Diencephalon (tissue), 1 donor: ENCODE measurements around the gene HBG1. TPM values are rescaled to one million over a fixed set of nuclear protein-coding genes. Genes with fewer than 3 reads are reported as not detected.

Experiments
- total RNA-seq: library from RNA; depleted of rRNA; stranded (reverse); fragments of >200 nt; gene quantifications from one replicate; pipeline ENCODE4 v1.2.3, GENCODE V29; 2014

Gene HBG1
- total RNA-seq = 3.5 TPM

DNA sequence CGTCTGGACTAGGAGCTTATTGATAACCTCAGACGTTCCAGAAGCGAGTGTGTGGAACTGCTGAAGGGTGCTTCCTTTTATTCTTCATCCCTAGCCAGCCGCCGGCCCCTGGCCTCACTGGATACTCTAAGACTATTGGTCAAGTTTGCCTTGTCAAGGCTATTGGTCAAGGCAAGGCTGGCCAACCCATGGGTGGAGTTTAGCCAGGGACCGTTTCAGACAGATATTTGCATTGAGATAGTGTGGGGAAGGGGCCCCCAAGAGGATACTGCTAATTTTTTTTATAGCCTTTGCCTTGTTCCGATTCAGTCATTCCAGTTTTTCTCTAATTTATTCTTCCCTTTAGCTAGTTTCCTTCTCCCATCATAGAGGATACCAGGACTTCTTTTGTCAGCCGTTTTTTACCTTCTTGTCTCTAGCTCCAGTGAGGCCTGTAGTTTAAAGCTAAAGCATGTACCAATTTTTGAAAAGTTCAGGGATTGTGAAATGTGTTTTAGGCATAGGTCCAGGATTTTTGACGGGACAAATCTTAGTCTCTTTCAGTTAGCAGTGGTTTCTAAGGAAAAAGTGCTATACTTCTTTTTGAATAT, at the start of gene HBG1:
Gene HBG1 (minus strand): TSS at position 51 of the 590 bp plus-strand sequence. CDS start 53 bp downstream, outside the sequence.

DNA sequence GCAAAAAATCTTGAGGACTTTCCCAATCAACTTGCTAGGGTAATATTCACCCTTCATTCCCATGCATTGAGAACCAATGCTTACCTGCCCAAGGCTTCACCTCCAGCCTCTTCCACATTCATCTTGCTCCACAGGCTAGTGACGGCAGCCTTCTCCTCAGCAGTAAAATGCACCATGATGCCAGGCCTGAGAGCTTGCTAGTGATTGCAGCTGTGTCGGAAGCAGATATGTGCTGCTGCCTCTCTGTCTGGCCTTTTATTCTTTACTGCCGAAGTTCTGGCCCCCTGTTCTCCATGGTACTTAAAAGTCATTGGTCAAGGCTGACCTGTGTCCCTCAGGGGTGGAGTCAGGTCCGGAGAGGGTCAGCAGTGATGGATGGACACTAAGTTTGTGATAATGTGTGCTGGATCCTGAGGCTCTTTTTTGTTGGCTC, 20.1 kb upstream of the HBG1 start, which contains the start of gene HBE1:
Gene HBE1 (minus strand): TSS at position 231 of the 433 bp plus-strand sequence. CDS start 55 bp downstream, at position 176.

DNA sequence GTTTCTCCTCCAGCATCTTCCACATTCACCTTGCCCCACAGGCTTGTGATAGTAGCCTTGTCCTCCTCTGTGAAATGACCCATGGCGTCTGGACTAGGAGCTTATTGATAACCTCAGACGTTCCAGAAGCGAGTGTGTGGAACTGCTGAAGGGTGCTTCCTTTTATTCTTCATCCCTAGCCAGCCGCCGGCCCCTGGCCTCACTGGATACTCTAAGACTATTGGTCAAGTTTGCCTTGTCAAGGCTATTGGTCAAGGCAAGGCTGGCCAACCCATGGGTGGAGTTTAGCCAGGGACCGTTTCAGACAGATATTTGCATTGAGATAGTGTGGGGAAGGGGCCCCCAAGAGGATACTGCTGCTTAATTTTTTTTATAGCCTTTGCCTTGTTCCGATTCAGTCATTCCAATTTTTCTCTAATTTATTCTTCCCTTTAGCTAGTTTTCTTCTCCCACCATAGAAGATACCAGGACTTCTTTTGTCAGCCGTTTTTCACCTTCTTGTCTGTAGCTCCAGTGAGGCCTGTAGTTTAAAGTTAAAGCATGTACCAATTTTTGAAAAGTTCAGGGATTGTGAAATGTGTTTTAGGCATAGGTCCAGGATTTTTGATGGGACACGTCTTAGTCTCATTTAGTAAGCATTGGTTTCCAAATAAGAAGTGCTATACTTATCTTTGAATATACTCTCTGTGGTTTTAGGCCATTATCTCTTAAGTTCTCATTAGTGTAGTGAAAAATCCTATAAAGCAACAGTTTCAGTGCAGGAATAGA, 5.2 kb upstream of the HBG1 start, which contains the start of gene HBG2:
Gene HBG2 (minus strand): TSS at position 136 of the 768 bp plus-strand sequence. CDS start 53 bp downstream, at position 83.

DNA sequence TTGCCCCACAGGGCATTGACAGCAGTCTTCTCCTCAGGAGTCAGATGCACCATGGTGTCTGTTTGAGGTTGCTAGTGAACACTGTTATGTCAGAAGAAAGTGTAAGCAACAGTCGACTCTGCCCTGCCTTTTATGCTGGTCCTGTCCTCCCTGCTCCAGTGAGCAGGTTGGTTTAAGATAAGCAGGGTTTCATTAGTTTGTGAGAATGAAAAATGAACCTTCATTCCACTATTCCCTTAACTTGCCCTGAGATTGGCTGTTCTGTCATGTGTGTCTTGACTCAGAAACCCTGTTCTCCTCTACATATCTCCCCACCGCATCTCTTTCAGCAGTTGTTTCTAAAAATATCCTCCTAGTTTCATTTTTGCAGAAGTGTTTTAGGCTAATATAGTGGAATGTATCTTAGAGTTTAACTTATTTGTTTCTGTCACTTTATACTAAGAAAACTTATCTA, 15.2 kb downstream of the HBG1 start, which contains the start of gene HBD:
Gene HBD (minus strand): TSS at position 103 of the 454 bp plus-strand sequence. CDS start 50 bp downstream, at position 53.

DNA sequence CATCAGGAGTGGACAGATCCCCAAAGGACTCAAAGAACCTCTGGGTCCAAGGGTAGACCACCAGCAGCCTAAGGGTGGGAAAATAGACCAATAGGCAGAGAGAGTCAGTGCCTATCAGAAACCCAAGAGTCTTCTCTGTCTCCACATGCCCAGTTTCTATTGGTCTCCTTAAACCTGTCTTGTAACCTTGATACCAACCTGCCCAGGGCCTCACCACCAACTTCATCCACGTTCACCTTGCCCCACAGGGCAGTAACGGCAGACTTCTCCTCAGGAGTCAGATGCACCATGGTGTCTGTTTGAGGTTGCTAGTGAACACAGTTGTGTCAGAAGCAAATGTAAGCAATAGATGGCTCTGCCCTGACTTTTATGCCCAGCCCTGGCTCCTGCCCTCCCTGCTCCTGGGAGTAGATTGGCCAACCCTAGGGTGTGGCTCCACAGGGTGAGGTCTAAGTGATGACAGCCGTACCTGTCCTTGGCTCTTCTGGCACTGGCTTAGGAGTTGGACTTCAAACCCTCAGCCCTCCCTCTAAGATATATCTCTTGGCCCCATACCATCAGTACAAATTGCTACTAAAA, 22.8 kb downstream of the HBG1 start, which contains the start of gene HBB:
Gene HBB (minus strand): TSS at position 340 of the 579 bp plus-strand sequence. CDS start 50 bp downstream, at position 290.

DNA sequence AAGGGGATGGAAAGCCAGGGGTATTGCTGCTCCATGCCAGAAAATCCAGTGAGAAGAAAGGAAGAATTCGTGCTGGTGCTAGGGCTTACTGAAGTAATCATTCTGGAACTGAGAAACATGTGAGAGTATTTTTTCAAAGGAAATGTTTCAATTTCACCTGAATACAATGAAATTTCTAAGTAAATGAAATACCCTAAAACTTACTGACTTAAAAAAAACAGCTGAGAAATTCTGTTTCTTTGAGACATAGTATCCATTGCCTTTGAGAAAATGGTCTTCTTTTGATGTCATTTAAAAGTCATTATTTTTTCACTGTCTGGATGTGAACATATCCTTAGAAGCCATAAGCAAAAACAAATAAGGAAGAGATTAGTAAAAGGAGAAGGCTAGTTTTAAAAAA, 49.1 kb downstream of the HBG1 start, which contains the start of gene OR51V1:
Gene OR51V1 (minus strand): TSS at position 101 of the 400 bp plus-strand sequence. CDS start 0 bp downstream, at position 101.

Other genes with a start within 250 kb of the HBG1 start
- not detected for gene OR52J3, start 203.3 kb downstream of the HBG1 start, total RNA-seq
- gene OR52E2, start 190.2 kb downstream of the HBG1 start, total RNA-seq = not detected
- not detected for gene OR52E1, start 180.3 kb downstream of the HBG1 start, total RNA-seq
- gene OR52A5, start 111.5 kb downstream of the HBG1 start, total RNA-seq = not detected
- gene OR52A1, start 95.1 kb downstream of the HBG1 start, total RNA-seq = not detected
- not detected for gene OR51V1, start 49.2 kb downstream of the HBG1 start, total RNA-seq
- gene HBB, start 22.8 kb downstream of the HBG1 start, total RNA-seq = 550 TPM
- gene HBD, start 15.4 kb downstream of the HBG1 start, total RNA-seq = not detected
- gene HBG2, start 4.9 kb upstream of the HBG1 start, total RNA-seq = 2,344 TPM
- gene HBE1, start 20.1 kb upstream of the HBG1 start, total RNA-seq = 13.8 TPM
- gene OR51B4, start 52.1 kb upstream of the HBG1 start, total RNA-seq = not detected
- 0.46 TPM for gene OR51B2, start 74.4 kb upstream of the HBG1 start, total RNA-seq
- gene OR51B5, start 93.7 kb upstream of the HBG1 start, total RNA-seq = 0.46 TPM
- not detected for gene OR51B6, start 101.7 kb upstream of the HBG1 start, total RNA-seq
- gene OR51M1, start 134.0 kb upstream of the HBG1 start, total RNA-seq = not detected
- not detected for gene OR51Q1, start 172.3 kb upstream of the HBG1 start, total RNA-seq
- gene OR51I1, start 191.7 kb upstream of the HBG1 start, total RNA-seq = not detected
- gene OR51I2, start 199.5 kb upstream of the HBG1 start, total RNA-seq = not detected
- gene OR52D1, start 238.8 kb upstream of the HBG1 start, total RNA-seq = not detected